K562 treated with DMSO at 1 percent for 12 hours (cell line): ENCODE measurements around the gene NXPH3. TPM values are rescaled to one million over a fixed set of nuclear protein-coding genes. Genes with fewer than 3 reads are reported as not detected.

Experiments
- total RNA-seq: library from RNA; unstranded; fragments of 300-600 nt; gene quantifications from 2 replicates; pipeline ENCODE4 v1.2.3, GENCODE V29; 2022; ENCODE audit not compliant: insufficient read depth

NXPH3 gene
- 0.51 and 0.60 TPM in 2 replicates for total RNA-seq

DNA sequence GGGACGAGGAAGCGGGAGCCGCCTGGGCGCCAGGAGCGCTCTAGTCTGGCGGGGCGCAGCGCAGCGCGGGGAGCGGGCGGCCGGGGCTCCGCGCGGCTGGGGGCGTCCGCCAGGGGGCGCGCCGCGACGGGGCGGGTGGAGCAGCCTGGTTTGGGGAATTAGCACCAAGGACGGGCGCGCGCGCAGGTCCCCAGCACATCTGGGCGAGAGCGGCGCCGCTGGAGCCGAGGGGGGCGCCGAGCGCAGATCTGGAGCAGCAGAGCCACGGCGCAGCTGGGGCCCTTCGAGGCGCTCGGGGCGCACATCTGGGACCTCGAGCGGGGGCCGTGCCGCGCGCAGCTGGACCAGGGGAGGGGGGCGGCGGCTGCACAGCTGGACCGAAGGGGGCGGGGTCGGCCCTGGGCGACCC is at the start of gene NXPH3:
TSS of gene NXPH3 (plus strand) at position 193 of the 409 bp plus-strand sequence. CDS start 349 bp downstream, outside the sequence.

Other genes starting within 250 kb of the NXPH3 start
- 3.5 and 11.2 TPM in 2 replicates for gene ZNF652, start 213.6 kb upstream of the NXPH3 start, total RNA-seq
- 126 and 128 TPM in 2 replicates for gene PHB1, start 161.0 kb upstream of the NXPH3 start, total RNA-seq
- 0.28 and 0.32 TPM in 2 replicates for gene NGFR, start 80.6 kb upstream of the NXPH3 start, total RNA-seq
- gene SPOP, start 102.2 kb downstream of the NXPH3 start, total RNA-seq: 35.2 and 47.0 TPM in 2 replicates
- gene SLC35B1, start 132.1 kb downstream of the NXPH3 start, total RNA-seq: 52.6 and 78.8 TPM in 2 replicates
- 63.6 and 95.3 TPM in 2 replicates for gene FAM117A, start 188.3 kb downstream of the NXPH3 start, total RNA-seq
- gene KAT7, start 212.8 kb downstream of the NXPH3 start, total RNA-seq: 11.0 and 27.1 TPM in 2 replicates